GM18526 (cell line): ENCODE data around the gene PLAAT2.

Experiments
- POLR2A ChIP-seq: IDR thresholded peaks from 3 replicates; pipeline ENCODE4 v1.6.1; 2011; ENCODE audit not compliant: insufficient read length; ENCODE audit errors: extremely low read depth

The PLAAT2 gene

GRCh38 chr11:63563201-63564055 is at the start of gene PLAAT2:
Gene PLAAT2 (minus strand): TSS chr11:63563379. CDS start chr11:63563324, 55 bp downstream.
- TF ChIP-seq POLR2A: no peak

GRCh38 chr11:63612181-63612580 is 49.0 kb upstream of the PLAAT2 start:
- TF ChIP-seq POLR2A: no peak

- TF ChIP-seq POLR2A: no peak
Measured at GRCh38 chr11:63611395-63611747, 48.2 kb upstream of the PLAAT2 start.

GRCh38 chr11:63610604-63611394 is 47.6 kb upstream of the PLAAT2 start:
- no peak for TF ChIP-seq POLR2A

GRCh38 chr11:63609971-63610580 is 46.9 kb upstream of the PLAAT2 start:
- no peak for TF ChIP-seq POLR2A

GRCh38 chr11:63609536-63609935 is 46.4 kb upstream of the PLAAT2 start:
- TF ChIP-seq POLR2A: no peak

- no peak for TF ChIP-seq POLR2A
Measured at GRCh38 chr11:63608353-63609345, 45.5 kb upstream of the PLAAT2 start.

GRCh38 chr11:63603180-63603518 is 40.0 kb upstream of the PLAAT2 start:
- TF ChIP-seq POLR2A: no peak

- TF ChIP-seq POLR2A: no peak
Measured at GRCh38 chr11:63599211-63600122, 36.3 kb upstream of the PLAAT2 start.

GRCh38 chr11:63598556-63598955 is 35.4 kb upstream of the PLAAT2 start:
- no peak for TF ChIP-seq POLR2A

GRCh38 chr11:63595296-63595695 is 32.1 kb upstream of the PLAAT2 start:
- TF ChIP-seq POLR2A: no peak

- TF ChIP-seq POLR2A: no peak
Measured at GRCh38 chr11:63592975-63593395, 29.8 kb upstream of the PLAAT2 start.

GRCh38 chr11:63590024-63590788 is 27.0 kb upstream of the PLAAT2 start:
- TF ChIP-seq POLR2A: no peak
